GM19023 (cell line): Measurements from ENCODE around the gene PPP2CA.

Experiments
- ATAC-seq: cut with Tn5 transposase; IDR thresholded peaks from one replicate; pipeline ENCODE4 v1.9.1; 2021; ENCODE audit warnings: mild to moderate bottlenecking, moderate library complexity; ENCODE audit not compliant: unreplicated experiment

PPP2CA gene

GRCh38 chr5:134149571-134150303 lies 76.1 kb downstream of the PPP2CA start:
- no peak for ATAC-seq

GRCh38 chr5:134148986-134149539 lies 76.8 kb downstream of the PPP2CA start:
- ATAC-seq = no peak

GRCh38 chr5:134148316-134148715 lies 77.6 kb downstream of the PPP2CA start:
- ATAC-seq = no peak

- ATAC-seq = no peak
Observed at GRCh38 chr5:134146651-134147518, 79.0 kb downstream of the PPP2CA start.

GRCh38 chr5:134145779-134146581 lies 79.9 kb downstream of the PPP2CA start:
- peak; percentile 68 for ATAC-seq

GRCh38 chr5:134145041-134145757 lies 80.7 kb downstream of the PPP2CA start:
- ATAC-seq = no peak
